ENCODE results near the gene CNTLN. TPM values are rescaled to one million over a fixed set of nuclear protein-coding genes. Genes with fewer than 3 reads are reported as not detected.

CNTLN gene
- total and polyA plus RNA-seq, 2 donors (not counting 1 experiment from before 2014, with no cell fraction given): 9.1 to 13.0 TPM

- Histone ChIP-seq H3K4me2 (ENCODE audit: extremely low read depth, insufficient read depth, low read length) (no peak overlapping the region), H3K27ac (ENCODE audit: insufficient read depth, low read length) (no peak overlapping the region), H3K9me3 (ENCODE audit: control insufficient read depth, insufficient read depth, low read depth, low read length) (no peaks in the 10 kb centered on the region), H3K4me3 (replicated peaks in 1 of 4; ENCODE audit: control extremely low read depth in 1 of 4, insufficient read depth in 1 of 4, low read depth in 3 of 4, low read length in 4 of 4) (no peak overlapping the region), H2AFZ (ENCODE audit: low read length) (no peak overlapping the region), H3K27me3 (ENCODE audit: control insufficient read depth, insufficient read depth, low read length) (no peaks in the 10 kb centered on the region), H4K20me1 (ENCODE audit: control insufficient read depth, extremely low read depth, insufficient read depth, low read length) (no peaks in the 10 kb centered on the region), H3K79me2 (ENCODE audit: control insufficient read depth, insufficient read depth, low read length) (no peaks in the 10 kb centered on the region), H3K36me3 (ENCODE audit: control insufficient read depth, insufficient read depth, low read length) (no peaks in the 10 kb centered on the region), H3K4me1 (ENCODE audit: control insufficient read depth, extremely low read depth, insufficient read depth, low read length) (no peaks in the 10 kb centered on the region), H3K9ac (ENCODE audit: insufficient read depth, low read length) (no peak overlapping the region)
- TF ChIP-seq, protein P1, sequence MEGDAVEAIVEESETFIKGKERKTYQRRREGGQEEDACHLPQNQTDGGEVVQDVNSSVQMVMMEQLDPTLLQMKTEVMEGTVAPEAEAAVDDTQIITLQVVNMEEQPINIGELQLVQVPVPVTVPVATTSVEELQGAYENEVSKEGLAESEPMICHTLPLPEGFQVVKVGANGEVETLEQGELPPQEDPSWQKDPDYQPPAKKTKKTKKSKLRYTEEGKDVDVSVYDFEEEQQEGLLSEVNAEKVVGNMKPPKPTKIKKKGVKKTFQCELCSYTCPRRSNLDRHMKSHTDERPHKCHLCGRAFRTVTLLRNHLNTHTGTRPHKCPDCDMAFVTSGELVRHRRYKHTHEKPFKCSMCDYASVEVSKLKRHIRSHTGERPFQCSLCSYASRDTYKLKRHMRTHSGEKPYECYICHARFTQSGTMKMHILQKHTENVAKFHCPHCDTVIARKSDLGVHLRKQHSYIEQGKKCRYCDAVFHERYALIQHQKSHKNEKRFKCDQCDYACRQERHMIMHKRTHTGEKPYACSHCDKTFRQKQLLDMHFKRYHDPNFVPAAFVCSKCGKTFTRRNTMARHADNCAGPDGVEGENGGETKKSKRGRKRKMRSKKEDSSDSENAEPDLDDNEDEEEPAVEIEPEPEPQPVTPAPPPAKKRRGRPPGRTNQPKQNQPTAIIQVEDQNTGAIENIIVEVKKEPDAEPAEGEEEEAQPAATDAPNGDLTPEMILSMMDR (conservative IDR thresholded peaks at IDR 0.05 in 1 of 2, IDR thresholded peaks at IDR 0.05 in 1 of 2; ENCODE audit: low read depth in 1 of 2, low read length in 2 of 2): no peak
- no peak for TF ChIP-seq EZH2 (IDR thresholded peaks at IDR 0.05; ENCODE audit: low read length, missing control alignments)
- no peak for DNase-seq (ENCODE audit: low read depth in 2 of 2)
These were observed 188.3 kb downstream of the CNTLN start for GRCh38 chr9:17322882-17323864.

DNA sequence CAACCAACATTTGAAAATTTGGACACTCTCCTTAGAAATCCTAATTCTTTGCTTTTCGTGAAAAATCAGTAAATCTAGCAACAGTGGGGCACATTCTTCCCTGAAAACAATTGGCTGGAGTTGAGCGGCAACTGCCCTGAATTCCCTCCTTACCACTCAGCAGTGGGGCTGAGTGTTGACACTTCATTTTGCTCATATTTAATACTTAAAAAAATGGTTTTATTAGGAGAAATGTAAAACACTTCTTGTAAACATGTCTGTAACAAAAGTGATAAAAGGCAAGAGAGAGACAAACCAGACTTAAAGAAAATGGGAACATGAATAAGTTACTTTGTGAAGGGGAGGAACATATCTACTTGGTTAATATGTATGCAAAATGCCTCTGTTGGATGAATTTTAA lies 193.5 kb downstream of the CNTLN start:
- TF ChIP-seq, protein P1 (conservative IDR thresholded peaks at IDR 0.05 in 1 of 2, IDR thresholded peaks at IDR 0.05 in 1 of 2; ENCODE audit: low read depth in 1 of 2, low read length in 2 of 2): no peak
- Histone ChIP-seq H4K20me1 (ENCODE audit: control insufficient read depth, extremely low read depth, insufficient read depth, low read length) (no peaks in the 10 kb centered on the region), H3K4me2 (ENCODE audit: extremely low read depth, insufficient read depth, low read length) (no peak overlapping the region)

DNA sequence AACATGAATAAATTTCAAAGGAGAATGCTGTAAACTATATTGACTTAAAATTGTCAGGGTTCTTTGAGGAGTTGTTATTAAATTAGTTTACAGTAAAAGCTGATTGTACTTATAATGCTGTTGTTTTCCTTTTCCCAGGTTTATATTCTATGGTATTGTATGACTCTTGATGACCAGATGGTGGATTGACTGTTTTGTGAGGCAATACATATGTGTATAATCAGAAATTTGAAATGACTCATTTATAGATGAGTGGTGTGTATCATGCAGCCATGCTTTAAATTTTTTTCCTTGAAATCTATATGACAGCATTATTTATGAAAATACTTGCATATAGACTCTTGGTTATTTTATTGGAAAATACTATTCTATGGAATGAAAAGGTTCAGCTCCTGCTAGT lies 195.3 kb downstream of the CNTLN start:
- H3K27ac ChIP-seq (ENCODE audit: insufficient read depth, low read length): no peak overlapping the region
- no peaks in the 10 kb centered on the region for H4K20me1 ChIP-seq (ENCODE audit: control insufficient read depth, extremely low read depth, insufficient read depth, low read length)
- no peak overlapping the region for H3K4me3 ChIP-seq (replicated peaks in 1 of 4; ENCODE audit: control extremely low read depth in 1 of 4, insufficient read depth in 1 of 4, low read depth in 3 of 4, low read length in 4 of 4)
- no peak overlapping the region for H3K4me2 ChIP-seq (ENCODE audit: extremely low read depth, insufficient read depth, low read length)
- H3K27me3 ChIP-seq (ENCODE audit: control insufficient read depth, insufficient read depth, low read length): no peaks in the 10 kb centered on the region
- H2AFZ ChIP-seq (ENCODE audit: low read length): no peak overlapping the region
- H3K9ac ChIP-seq (ENCODE audit: insufficient read depth, low read length): no peak overlapping the region
- DNase-seq (ENCODE audit: low read depth in 2 of 2): peak in 1 of 2 donors; percentile 23
- no peaks in the 10 kb centered on the region for H3K9me3 ChIP-seq (ENCODE audit: control insufficient read depth, insufficient read depth, low read depth, low read length)
- H3K4me1 ChIP-seq (ENCODE audit: control insufficient read depth, extremely low read depth, insufficient read depth, low read length): no peaks in the 10 kb centered on the region
- no peaks in the 10 kb centered on the region for H3K36me3 ChIP-seq (ENCODE audit: control insufficient read depth, insufficient read depth, low read length)
- H3K79me2 ChIP-seq (ENCODE audit: control insufficient read depth, insufficient read depth, low read length): no peaks in the 10 kb centered on the region
- TF ChIP-seq EZH2 (IDR thresholded peaks at IDR 0.05; ENCODE audit: low read length, missing control alignments): no peak

More for the DNA sequence above, 193.5 kb downstream of the CNTLN start:
- no peak overlapping the region for H2AFZ ChIP-seq (ENCODE audit: low read length)
- H3K4me1 ChIP-seq (ENCODE audit: control insufficient read depth, extremely low read depth, insufficient read depth, low read length): no peaks in the 10 kb centered on the region
- H3K79me2 ChIP-seq (ENCODE audit: control insufficient read depth, insufficient read depth, low read length): no peaks in the 10 kb centered on the region
- no peak overlapping the region for H3K9ac ChIP-seq (ENCODE audit: insufficient read depth, low read length)
- H3K36me3 ChIP-seq (ENCODE audit: control insufficient read depth, insufficient read depth, low read length): no peaks in the 10 kb centered on the region
- no peaks in the 10 kb centered on the region for H3K27me3 ChIP-seq (ENCODE audit: control insufficient read depth, insufficient read depth, low read length)
- DNase-seq (ENCODE audit: low read depth in 2 of 2): no peak
- H3K4me3 ChIP-seq (replicated peaks in 1 of 4; ENCODE audit: control extremely low read depth in 1 of 4, insufficient read depth in 1 of 4, low read depth in 3 of 4, low read length in 4 of 4): no peak overlapping the region
- H3K9me3 ChIP-seq (ENCODE audit: control insufficient read depth, insufficient read depth, low read depth, low read length): no peaks in the 10 kb centered on the region
- no peak overlapping the region for H3K27ac ChIP-seq (ENCODE audit: insufficient read depth, low read length)
